ENCODE measurements around the gene FKBP1C.
"Not testable (repeated sequence)": the region's sequence is repeated elsewhere in the genome, so short reads cannot be mapped to it uniquely, and the experiment has no call there.

Gene FKBP1C

GRCh38 chr6:63211343-63211742 is at the start of gene FKBP1C:
Gene FKBP1C (plus strand): TSS chr6:63211469.
- H3K4me3 ChIP-seq (IDR thresholded peaks at IDR 0.05; ENCODE audit: insufficient read depth, low read depth, low read length); H3K9ac ChIP-seq; H3K4me2 ChIP-seq; H3K36me3 ChIP-seq (ENCODE audit: insufficient read depth); H2AFZ ChIP-seq (ENCODE audit: low read depth); H3K4me1 ChIP-seq (ENCODE audit: low read depth, poor library complexity, severe bottlenecking); H4K20me1 ChIP-seq (ENCODE audit: insufficient read depth); H3K79me2 ChIP-seq (ENCODE audit: insufficient read depth, low read depth); H3K27me3 ChIP-seq (ENCODE audit: insufficient read depth, low read depth); H3K27ac ChIP-seq: not testable (repeated sequence)

- not testable (repeated sequence) for H3K4me1 ChIP-seq (ENCODE audit: low read depth, poor library complexity, severe bottlenecking); H3K79me2 ChIP-seq (ENCODE audit: insufficient read depth, low read depth); H3K4me3 ChIP-seq (IDR thresholded peaks at IDR 0.05; ENCODE audit: insufficient read depth, low read depth, low read length); H4K20me1 ChIP-seq (ENCODE audit: insufficient read depth); H3K4me2 ChIP-seq; H3K27me3 ChIP-seq (ENCODE audit: insufficient read depth, low read depth); H2AFZ ChIP-seq (ENCODE audit: low read depth); H3K9ac ChIP-seq; H3K36me3 ChIP-seq (ENCODE audit: insufficient read depth); H3K27ac ChIP-seq
These were observed 47.0 kb upstream of the FKBP1C start for GRCh38 chr6:63164047-63164803.

GRCh38 chr6:63174173-63174572 is 37.1 kb upstream of the FKBP1C start:
- H3K27me3 ChIP-seq (ENCODE audit: insufficient read depth, low read depth) = no peaks in the 10 kb centered on the region
- no peak overlapping the region for H3K4me3 ChIP-seq (IDR thresholded peaks at IDR 0.05; ENCODE audit: insufficient read depth, low read depth, low read length)
- H3K4me2 ChIP-seq = no peak overlapping the region
- TF ChIP-seq CTCF (conservative IDR thresholded peaks at IDR 0.05; ENCODE audit: low read depth, low read length) = no peak
- no peak overlapping the region for H3K27ac ChIP-seq
- no peaks in the 10 kb centered on the region for H3K36me3 ChIP-seq (ENCODE audit: insufficient read depth)
- H2AFZ ChIP-seq (ENCODE audit: low read depth) = no peak overlapping the region
- no peaks in the 10 kb centered on the region for H3K4me1 ChIP-seq (ENCODE audit: low read depth, poor library complexity, severe bottlenecking)
- H4K20me1 ChIP-seq (ENCODE audit: insufficient read depth) = no peaks in the 10 kb centered on the region
- no peak overlapping the region for H3K9ac ChIP-seq
- no peaks in the 10 kb centered on the region for H3K79me2 ChIP-seq (ENCODE audit: insufficient read depth, low read depth)

GRCh38 chr6:63176181-63176580 is 35.1 kb upstream of the FKBP1C start:
- Histone ChIP-seq H3K9ac (no peak overlapping the region), H3K4me3 (IDR thresholded peaks at IDR 0.05; ENCODE audit: insufficient read depth, low read depth, low read length) (no peak overlapping the region), H3K79me2 (ENCODE audit: insufficient read depth, low read depth) (no peaks in the 10 kb centered on the region), H4K20me1 (ENCODE audit: insufficient read depth) (no peaks in the 10 kb centered on the region), H3K27ac (no peak overlapping the region), H3K27me3 (ENCODE audit: insufficient read depth, low read depth) (no peaks in the 10 kb centered on the region), H3K4me1 (ENCODE audit: low read depth, poor library complexity, severe bottlenecking) (no peaks in the 10 kb centered on the region), H3K4me2 (no peak overlapping the region), H3K36me3 (ENCODE audit: insufficient read depth) (no peaks in the 10 kb centered on the region), H2AFZ (ENCODE audit: low read depth) (no peak overlapping the region)
- no peak for TF ChIP-seq CTCF (conservative IDR thresholded peaks at IDR 0.05; ENCODE audit: low read depth, low read length)

GRCh38 chr6:63180367-63180766 is 30.9 kb upstream of the FKBP1C start:
- Histone ChIP-seq H4K20me1 (ENCODE audit: insufficient read depth) (no peaks in the 10 kb centered on the region), H3K4me2 (no peak overlapping the region), H3K4me1 (ENCODE audit: low read depth, poor library complexity, severe bottlenecking) (no peaks in the 10 kb centered on the region), H3K27ac (no peak overlapping the region), H3K36me3 (ENCODE audit: insufficient read depth) (no peaks in the 10 kb centered on the region), H3K27me3 (ENCODE audit: insufficient read depth, low read depth) (no peaks in the 10 kb centered on the region), H2AFZ (ENCODE audit: low read depth) (no peak overlapping the region), H3K79me2 (ENCODE audit: insufficient read depth, low read depth) (no peaks in the 10 kb centered on the region), H3K9ac (no peak overlapping the region), H3K4me3 (IDR thresholded peaks at IDR 0.05; ENCODE audit: insufficient read depth, low read depth, low read length) (no peak overlapping the region)
- TF ChIP-seq CTCF (conservative IDR thresholded peaks at IDR 0.05; ENCODE audit: low read depth, low read length) = no peak

Measured in KMS-11 (cell line).